ENCODE results near the gene ANKMY1.

Gene ANKMY1

DNA sequence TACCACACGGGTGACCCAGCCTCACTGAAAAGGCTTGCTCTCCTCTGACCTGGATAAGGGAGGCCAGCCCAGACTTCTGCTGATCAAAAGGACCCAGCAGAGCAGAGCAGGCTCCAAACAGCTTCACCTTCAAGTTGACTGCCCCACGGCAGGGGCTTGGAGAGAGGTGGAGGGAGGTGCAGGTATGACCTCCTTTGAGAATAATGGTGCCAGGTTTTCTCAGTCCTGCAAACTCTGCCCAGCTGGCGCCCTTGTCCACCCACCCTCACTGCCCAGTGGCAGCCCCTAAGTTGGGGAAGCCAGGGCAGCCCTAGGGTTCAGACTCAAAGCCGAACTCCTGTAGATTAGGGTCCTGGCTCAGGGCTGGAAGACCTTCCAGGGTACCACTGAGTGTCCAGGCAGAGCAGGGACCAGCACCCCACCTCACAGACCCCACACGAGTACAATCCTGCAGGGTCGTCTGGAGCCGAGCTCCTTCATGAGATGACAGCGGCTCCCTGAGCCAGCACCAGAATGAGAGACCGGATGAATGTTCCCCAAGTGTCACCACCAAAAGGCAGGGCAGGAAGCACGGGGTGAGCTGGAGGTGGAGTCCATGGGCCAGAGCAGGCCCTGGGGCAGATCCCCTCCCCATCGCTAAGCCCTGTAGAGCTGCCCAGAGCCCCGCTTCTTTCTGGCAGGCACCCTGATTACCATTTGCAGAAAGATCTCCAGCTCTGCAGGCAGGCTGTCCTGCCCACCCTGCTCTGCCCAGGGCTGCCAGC lies 125.9 kb downstream of the ANKMY1 start:
- no peak for DNase-seq

DNA sequence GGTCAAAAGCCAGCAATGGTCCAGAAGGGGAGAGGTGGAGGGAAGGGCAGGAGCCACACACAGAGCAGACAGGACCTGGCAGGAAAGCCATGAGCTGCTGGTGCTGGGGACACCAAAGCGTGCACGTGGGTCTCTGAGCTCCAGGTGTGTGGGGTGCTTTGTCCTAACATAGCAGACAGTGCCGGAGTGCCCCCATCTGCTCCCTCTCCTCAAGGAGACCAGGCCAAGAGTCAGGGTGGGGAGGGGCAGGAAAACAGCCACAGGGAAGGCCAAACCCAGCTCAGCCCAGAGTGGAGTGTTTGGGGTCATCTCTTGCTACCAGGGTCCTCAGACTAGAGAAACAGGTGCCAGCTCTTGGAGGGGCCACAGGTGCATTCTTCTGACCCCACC lies 126.5 kb downstream of the ANKMY1 start:
- no peak for DNase-seq

DNA sequence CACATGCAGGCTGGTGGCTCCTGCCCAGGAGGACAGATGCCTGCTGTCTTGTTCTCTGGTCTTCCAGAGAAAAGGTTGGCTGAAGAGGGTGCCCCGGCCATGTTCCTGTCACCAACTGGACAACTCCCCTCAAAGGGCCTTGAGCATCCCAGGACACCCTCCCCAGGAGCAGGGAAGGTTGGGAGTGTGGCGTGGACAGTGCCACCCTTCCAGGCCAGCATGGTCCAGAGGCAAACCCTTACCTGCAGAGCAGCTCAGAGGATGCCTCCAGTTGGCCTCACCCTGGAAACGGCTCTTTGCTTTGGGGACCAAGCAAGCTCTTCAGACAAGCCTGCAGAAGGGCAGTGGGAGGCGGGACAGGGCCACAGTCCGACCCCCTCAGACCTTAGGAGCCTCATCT lies 127.2 kb downstream of the ANKMY1 start:
- no peak for DNase-seq

DNA sequence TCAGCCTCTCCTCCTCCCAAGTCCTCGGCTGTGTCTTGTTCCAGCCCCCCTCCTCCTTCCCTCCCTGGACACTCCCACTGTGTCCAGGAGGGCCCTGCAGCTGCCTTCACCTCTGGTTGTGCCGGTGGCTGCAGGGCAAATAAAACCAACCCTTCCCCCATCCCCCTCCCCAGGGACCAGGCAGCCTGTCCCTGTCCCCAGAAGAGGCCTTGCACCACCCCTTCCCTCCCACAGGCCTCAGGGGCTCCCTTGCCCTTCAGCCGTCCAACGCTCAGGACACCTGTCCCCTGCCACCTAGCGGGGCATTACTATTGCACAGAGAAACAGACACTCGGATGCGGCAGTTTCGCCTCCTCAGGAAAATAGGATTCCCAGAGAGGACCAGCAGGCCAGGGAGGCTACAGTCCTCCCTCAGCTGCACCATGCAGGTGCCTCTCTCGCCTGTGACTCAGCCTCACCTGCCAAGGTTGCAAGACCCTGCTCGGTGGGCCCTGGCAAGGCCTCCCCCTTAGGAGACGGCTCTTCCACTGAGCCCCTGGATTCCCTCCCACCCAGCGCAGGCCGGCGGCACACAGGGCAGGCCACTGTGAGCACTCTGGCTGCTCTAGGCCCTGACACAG lies 127.8 kb downstream of the ANKMY1 start:
- no peak for DNase-seq

Data from CD4-positive, alpha-beta T cell treated with Interleukin-17A for 4 hours (primary cell).